ENCODE measurements around the gene ANKRD23.

Gene ANKRD23

GRCh38 chr2:96792772-96793749 is 50.8 kb downstream of the ANKRD23 start:
- H3F3A ChIP-seq (ENCODE audit: insufficient read depth, low read length): no peaks in the 10 kb centered on the region

GRCh38 chr2:96789245-96789617 is 54.6 kb downstream of the ANKRD23 start:
- H3K4me3 ChIP-seq (ENCODE audit: low read depth, low read length, poor library complexity, severe bottlenecking): no peak overlapping the region
- no peaks in the 10 kb centered on the region for H3F3A ChIP-seq (ENCODE audit: insufficient read depth, low read length)
- no peaks in the 10 kb centered on the region for H3K36me3 ChIP-seq (ENCODE audit: insufficient read depth, low read length)
- H3K9me3 ChIP-seq (ENCODE audit: low read length): no peaks in the 10 kb centered on the region
- no peak overlapping the region for H2AFZ ChIP-seq (ENCODE audit: low read length)
- no peaks in the 10 kb centered on the region for H3K4me1 ChIP-seq (ENCODE audit: insufficient read depth, low read length, severe bottlenecking)
- H3K9ac ChIP-seq (ENCODE audit: low read length): no peak overlapping the region
- no peak for TF ChIP-seq EZH2 (IDR thresholded peaks at IDR 0.05; ENCODE audit: borderline replicate concordance, low read length)
- no peak for TF ChIP-seq CTCF (IDR thresholded peaks at IDR 0.05; ENCODE audit: low read length)
- no peak overlapping the region for H3K27ac ChIP-seq (ENCODE audit: low read depth, low read length, poor library complexity, severe bottlenecking)
- H4K20me1 ChIP-seq (ENCODE audit: insufficient read depth, low read length): no peaks in the 10 kb centered on the region
- no peaks in the 10 kb centered on the region for H3K27me3 ChIP-seq (ENCODE audit: insufficient read depth, low read length)
- H3K4me2 ChIP-seq (ENCODE audit: low read length): no peak overlapping the region
- no peaks in the 10 kb centered on the region for H3K9me2 ChIP-seq (ENCODE audit: low read depth, low read length)
- H3K79me2 ChIP-seq (ENCODE audit: insufficient read depth, low read length): no peaks in the 10 kb centered on the region

More at GRCh38 chr2:96792772-96793749, 50.8 kb downstream of the ANKRD23 start:
- no peaks in the 10 kb centered on the region for H3K79me2 ChIP-seq (ENCODE audit: insufficient read depth, low read length)
- H3K9me2 ChIP-seq (ENCODE audit: low read depth, low read length): no peaks in the 10 kb centered on the region
- no peaks in the 10 kb centered on the region for H3K9me3 ChIP-seq (ENCODE audit: low read length)
- no peak; the same call in 1 of the 2 replicates for TF ChIP-seq CTCF (IDR thresholded peaks at IDR 0.05; ENCODE audit: low read length)
- no peak for TF ChIP-seq EZH2 (IDR thresholded peaks at IDR 0.05; ENCODE audit: borderline replicate concordance, low read length)
- H3K9ac ChIP-seq (ENCODE audit: low read length): no peak overlapping the region
- no peaks in the 10 kb centered on the region for H3K4me1 ChIP-seq (ENCODE audit: insufficient read depth, low read length, severe bottlenecking)
- H4K20me1 ChIP-seq (ENCODE audit: insufficient read depth, low read length): no peaks in the 10 kb centered on the region
- H3K36me3 ChIP-seq (ENCODE audit: insufficient read depth, low read length): no peaks in the 10 kb centered on the region
- no peak overlapping the region for H3K27ac ChIP-seq (ENCODE audit: low read depth, low read length, poor library complexity, severe bottlenecking)
- H3K4me2 ChIP-seq (ENCODE audit: low read length): no peak overlapping the region
- no peaks in the 10 kb centered on the region for H3K27me3 ChIP-seq (ENCODE audit: insufficient read depth, low read length)
- no peak overlapping the region for H2AFZ ChIP-seq (ENCODE audit: low read length)
- H3K4me3 ChIP-seq (ENCODE audit: low read depth, low read length, poor library complexity, severe bottlenecking): no peak overlapping the region

- H4K20me1 ChIP-seq (ENCODE audit: insufficient read depth, low read length): no peaks in the 10 kb centered on the region
- H3K36me3 ChIP-seq (ENCODE audit: insufficient read depth, low read length): no peaks in the 10 kb centered on the region
- H3K79me2 ChIP-seq (ENCODE audit: insufficient read depth, low read length): no peaks in the 10 kb centered on the region
- H3K9me2 ChIP-seq (ENCODE audit: low read depth, low read length): no peaks in the 10 kb centered on the region
- H3K27me3 ChIP-seq (ENCODE audit: insufficient read depth, low read length): no peaks in the 10 kb centered on the region
- no peak overlapping the region for H3K4me3 ChIP-seq (ENCODE audit: low read depth, low read length, poor library complexity, severe bottlenecking)
- no peak overlapping the region for H3K4me2 ChIP-seq (ENCODE audit: low read length)
- H3K9me3 ChIP-seq (ENCODE audit: low read length): no peaks in the 10 kb centered on the region
- TF ChIP-seq CTCF (IDR thresholded peaks at IDR 0.05; ENCODE audit: low read length): no peak
- no peak for TF ChIP-seq EZH2 (IDR thresholded peaks at IDR 0.05; ENCODE audit: borderline replicate concordance, low read length)
- no peak overlapping the region for H2AFZ ChIP-seq (ENCODE audit: low read length)
- no peaks in the 10 kb centered on the region for H3F3A ChIP-seq (ENCODE audit: insufficient read depth, low read length)
- no peak overlapping the region for H3K9ac ChIP-seq (ENCODE audit: low read length)
- no peak overlapping the region for H3K27ac ChIP-seq (ENCODE audit: low read depth, low read length, poor library complexity, severe bottlenecking)
- no peaks in the 10 kb centered on the region for H3K4me1 ChIP-seq (ENCODE audit: insufficient read depth, low read length, severe bottlenecking)
Measured at GRCh38 chr2:96788442-96789244, 55.2 kb downstream of the ANKRD23 start.

Measured in OCI-LY1 (cell line).